Stimulated activated CD8-positive, alpha-beta memory T cell treated with anti-CD3 and anti-CD28 coated beads, Interleukin-2, amount 100 ng/mL, for 48 hours (primary cell): ENCODE results near the gene ATOSA.

ENCODE experiments used
- DNase-seq, 2 donors: peaks; one replicate each; pipeline ENCODE4 v3.0.0-alpha.2; 2020; ENCODE audit warnings: low read depth in 2 of 2

Gene ATOSA, protein sequence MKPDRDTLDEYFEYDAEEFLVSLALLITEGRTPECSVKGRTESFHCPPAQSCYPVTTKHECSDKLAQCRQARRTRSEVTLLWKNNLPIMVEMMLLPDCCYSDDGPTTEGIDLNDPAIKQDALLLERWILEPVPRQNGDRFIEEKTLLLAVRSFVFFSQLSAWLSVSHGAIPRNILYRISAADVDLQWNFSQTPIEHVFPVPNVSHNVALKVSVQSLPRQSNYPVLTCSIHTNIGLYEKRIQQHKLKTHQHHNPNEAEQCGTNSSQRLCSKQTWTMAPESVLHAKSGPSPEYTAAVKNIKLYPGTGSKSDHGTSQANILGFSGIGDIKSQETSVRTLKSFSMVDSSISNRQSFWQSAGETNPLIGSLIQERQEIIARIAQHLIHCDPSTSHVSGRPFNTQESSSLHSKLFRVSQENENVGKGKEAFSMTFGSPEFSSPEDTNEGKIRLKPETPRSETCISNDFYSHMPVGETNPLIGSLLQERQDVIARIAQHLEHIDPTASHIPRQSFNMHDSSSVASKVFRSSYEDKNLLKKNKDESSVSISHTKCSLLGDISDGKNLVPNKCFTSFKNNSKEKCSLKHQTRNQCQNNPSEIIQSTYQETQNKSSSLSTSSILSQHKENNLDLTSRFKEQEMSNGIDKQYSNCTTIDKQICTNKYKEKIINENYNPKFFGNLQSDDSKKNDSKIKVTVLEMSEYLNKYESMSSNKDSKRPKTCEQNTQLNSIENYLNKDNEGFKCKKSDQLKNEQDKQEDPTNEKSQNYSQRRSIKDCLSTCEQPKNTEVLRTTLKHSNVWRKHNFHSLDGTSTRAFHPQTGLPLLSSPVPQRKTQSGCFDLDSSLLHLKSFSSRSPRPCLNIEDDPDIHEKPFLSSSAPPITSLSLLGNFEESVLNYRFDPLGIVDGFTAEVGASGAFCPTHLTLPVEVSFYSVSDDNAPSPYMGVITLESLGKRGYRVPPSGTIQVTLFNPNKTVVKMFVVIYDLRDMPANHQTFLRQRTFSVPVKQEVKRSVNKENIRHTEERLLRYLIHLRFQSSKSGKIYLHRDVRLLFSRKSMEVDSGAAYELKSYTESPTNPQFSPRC

DNA sequence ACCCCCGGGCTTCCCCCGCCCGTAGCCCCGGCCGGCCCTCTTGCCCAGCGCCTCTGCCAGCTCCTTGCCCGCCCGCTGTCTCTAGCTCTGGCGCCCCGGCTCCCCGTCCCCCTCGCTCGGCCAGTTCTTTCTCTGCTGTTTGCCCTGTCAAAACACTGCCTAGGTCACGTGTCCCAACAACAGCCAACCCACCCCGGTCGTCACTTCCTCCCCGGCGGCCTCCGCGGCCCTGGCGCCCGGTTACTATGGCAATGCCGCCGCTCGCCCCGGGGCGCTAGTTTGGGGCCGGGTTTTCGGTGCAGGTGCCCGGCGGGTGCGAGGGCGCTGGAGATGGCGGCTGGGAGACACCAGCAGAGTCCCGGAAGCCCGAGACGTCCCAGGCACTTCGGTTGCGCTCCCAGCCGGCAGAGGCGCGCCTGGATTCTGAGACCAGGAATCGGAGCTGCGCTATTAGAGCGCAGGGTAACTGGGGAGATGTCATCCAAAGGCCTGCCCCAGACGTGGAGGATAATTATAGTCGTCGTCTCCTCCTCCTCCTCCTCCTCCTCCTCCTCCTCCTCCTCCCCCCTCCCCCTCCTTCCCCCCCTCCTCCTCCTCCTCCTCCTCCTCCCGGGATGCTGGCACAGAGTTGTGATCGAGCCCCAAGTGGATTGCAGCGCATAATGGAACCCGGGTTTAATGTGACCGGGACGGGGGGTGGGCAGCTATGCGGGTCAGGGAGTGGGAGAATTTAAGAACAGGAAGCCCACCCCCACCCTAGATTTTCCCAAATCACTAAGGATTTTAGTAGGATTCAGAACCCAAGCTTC, at the start of gene ATOSA:
Gene ATOSA (minus strand): TSS at position 157 of the 809 bp plus-strand sequence. CDS start 1,367 bp downstream, outside the sequence.
- peak; percentile 82 to 83 for DNase-seq

DNA sequence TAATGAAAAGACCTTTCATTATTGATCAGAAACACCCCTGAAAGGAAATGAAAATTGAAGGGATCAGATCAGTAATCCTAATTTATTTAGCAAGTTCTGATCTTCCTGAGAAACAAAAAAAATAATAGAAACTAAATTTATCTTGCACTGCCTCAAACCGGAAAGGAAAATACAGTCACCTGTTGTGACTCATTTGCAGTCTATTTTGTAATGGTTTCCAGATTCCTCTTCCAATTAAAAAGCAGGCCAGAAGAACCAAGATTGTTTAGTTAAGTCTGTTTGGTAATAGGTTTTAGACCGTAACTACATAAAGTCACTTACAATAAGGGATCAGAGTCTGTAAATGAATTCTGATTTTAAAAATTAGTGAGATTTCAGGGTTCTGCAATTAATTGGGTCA, 49.7 kb upstream of the ATOSA start:
- no peak for DNase-seq

DNA sequence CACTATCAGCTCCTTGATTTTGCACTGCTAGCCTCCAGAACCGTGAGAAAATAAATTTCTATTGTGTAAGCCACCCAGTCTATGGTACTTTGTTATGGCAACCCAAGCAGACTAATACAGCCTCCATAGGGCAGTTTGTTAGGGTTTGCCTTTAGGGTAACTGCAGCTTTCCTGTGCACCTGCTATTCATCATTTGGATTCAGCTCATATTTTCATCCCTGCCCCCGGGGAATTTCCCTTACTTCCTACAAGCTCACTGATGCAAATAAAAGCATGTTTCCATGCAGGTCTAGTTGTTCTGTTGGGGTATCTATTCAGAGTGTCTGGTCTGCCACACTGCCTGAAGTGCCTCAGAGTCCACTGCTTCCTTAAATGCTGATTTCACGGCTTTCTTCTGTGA, 48.6 kb upstream of the ATOSA start:
- DNase-seq = no peak

DNA sequence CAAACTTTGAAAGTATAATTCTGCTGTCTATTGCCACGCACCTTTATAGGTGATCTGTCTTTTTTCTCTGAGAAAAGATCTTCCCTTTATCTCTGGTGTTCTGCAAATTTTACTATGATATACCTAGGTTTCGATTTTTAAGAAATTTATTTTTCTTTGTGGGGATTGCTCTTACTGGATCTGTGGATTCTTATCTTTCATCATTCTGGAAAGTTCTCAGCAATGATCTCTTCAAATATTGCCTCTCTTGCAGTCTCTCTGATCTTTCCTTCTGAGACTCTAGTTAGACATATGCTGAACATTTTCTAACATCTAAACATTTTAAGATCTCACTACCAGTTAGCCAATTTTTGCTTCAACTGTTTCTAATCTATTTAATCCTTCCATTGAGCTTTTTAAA, 47.0 kb upstream of the ATOSA start:
- no peak for DNase-seq

DNA sequence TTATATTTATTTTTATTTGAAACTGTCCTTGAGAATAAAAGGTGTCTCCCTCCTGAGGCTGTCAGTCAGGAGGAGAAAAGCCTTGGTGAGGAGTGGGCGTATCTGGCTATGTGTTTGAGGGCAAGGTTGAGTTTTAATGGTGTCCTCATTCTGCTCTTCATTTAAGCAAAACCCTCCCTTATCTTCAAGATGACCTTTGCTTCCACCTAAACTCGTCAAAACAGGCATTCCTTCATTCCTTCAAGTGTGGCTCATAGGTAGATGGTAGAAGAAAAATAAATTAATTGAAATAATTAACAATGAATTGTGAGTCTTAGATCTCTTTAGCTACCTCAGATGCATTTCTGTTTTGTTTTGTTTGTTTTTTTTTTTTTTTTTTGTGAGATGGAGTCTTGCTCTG, 39.4 kb upstream of the ATOSA start:
- DNase-seq = no peak

DNA sequence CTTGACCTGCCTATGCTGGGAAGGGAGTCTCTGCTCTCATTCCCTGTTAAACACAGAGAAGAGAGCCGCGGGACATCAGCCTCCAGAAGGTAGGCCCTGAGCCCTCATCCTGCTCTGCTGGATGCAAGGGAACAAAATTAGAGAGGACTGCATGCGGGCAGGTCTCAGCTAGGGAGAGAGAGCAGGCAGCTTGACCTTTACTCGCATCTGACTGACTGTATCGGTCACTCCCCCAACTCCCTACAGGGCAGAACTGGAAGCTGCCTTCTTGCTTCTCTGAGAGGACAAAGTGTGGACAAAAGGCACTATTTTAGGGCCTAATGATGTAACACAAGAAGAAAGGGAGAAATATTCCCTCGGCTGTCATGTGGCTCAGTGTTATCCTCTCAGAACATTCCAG, 38.7 kb upstream of the ATOSA start:
- DNase-seq = no peak

DNA sequence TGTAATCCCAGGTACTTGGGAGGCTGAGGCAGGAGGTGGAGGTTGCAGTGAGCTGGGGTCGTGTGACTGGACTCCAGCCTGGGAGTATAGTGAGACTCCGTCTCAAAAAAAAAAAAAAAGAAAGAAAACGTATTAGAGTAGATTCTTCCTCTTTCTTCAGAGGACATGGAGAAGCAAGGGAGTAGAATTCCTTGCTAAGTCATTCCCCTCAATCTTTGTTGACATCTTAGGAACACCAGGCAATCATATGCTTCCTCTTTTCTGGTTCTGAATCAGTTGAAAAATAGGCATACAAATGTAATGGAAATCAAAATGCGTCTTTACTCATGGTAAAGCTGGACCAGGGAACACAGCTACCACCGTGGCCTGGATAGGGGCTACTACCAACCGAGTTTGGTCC, 38.3 kb upstream of the ATOSA start:
- no peak for DNase-seq

DNA sequence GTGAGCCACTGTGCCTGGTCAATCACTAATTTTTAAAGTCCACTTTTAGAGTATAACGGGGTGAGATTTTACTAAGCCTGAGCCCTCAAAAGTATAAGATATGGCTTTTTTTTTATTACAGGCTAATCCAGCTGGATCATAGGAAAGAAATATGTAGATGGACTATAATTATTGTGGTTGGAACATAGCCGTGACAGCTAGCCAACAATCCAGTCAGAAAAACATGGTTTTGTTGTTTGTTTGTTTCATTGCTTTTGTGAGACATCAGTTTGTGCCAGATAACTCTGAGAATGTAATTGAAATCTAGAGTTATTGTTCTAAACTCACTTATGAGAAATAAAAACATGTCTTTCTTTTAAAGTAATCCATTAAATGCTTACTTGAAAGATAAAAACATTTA, 37.3 kb upstream of the ATOSA start:
- DNase-seq = no peak

DNA sequence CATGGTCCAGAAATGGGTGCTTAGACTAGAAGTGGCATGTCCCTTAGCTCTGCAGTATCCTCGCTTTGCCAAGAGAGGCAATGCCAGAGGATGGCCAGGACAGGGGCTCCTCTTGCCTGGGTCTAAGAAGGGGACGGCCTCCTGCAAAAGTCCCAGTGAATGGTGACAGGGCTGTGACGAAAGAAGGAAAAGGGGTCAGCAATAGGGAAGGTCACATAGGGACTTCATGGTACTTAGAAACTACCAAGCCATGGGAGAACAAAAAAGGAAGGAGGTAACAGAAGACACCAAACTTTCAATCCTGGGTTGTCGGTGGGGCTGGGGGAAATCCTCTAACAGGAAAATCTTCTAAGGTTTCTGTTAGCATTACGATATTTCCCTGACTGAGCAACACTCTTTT, 36.2 kb upstream of the ATOSA start:
- DNase-seq = no peak

DNA sequence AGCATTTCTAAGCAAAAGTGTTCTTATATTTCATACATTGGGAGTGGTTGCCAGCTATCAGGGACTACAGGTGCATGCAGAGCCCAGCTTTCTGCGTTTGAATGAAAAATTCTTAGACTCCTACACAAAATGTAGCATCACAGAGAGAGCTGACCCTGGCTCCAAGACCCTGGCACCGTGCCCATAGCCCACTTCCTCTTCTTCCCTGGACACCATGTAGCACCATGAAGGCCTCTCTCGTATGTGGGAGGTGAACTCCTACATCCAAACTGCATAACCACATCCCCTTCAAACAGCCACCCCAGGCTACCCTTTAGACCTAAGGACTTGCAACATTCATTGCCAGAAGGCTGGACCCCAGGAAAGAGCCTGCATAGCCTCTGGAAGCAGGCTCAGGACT, 35.8 kb upstream of the ATOSA start:
- no peak for DNase-seq

DNA sequence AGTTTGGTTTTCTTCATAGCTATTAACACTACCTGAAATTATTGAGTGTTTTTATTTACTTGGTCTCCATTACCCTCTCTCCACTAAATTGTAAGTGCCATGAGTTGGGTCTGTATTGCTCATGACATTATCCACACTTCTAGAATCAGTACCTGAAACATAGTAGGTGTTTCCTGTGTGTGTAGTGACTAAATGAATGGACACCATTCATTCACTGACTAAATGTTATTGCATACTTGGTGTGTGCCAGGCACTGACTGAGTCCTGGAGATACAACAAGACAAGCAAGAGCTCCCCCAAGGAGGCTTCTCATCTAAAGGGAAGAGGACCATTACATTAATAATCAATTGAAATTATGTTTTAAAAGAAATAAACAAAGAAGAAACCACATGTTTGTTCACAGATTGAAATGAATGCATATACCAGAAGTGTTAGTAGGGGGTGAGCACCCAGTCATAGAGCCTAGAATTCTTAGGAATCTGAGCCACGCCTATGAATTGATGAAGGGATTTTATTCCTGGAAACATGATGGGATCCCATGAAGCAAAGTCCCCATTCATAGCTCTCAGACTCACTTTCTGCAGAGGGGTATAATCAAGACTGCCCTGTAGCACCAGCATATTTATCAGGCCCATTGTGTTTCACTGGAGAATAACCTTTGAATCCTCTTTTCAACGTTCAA, 31.7 kb upstream of the ATOSA start:
- DNase-seq = no peak

DNA sequence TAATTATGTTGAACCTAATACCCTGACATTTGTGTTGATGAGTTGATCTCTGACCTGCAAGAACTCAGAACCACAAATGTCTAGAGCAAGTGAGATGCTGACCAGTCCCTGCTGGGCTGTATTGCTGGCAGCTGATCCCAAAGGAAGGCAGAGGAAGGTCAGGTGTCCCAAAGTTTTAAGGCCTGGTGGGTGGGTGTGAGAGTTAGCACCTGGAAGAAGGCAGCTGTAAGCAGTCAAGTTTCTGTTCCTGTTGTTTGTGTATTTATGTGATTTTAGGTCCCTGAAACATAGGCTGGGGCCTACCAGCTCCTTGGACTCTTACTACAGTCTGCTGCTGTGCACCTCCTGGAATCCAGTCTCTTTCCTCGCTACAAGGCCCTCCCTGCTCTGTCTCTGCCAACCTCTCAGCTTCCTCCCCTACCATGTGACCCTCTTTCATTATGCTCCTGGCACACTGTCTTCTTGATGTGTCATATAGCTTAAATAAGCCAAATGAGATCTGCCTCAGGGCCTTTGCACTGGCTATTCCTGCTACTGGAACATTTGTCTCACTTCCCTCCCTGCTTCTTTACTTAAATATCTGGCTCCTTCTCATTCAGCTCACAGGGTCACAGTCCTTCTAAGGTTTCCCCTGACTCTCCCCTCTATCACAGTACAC, 31.0 kb upstream of the ATOSA start:
- no peak for DNase-seq

DNA sequence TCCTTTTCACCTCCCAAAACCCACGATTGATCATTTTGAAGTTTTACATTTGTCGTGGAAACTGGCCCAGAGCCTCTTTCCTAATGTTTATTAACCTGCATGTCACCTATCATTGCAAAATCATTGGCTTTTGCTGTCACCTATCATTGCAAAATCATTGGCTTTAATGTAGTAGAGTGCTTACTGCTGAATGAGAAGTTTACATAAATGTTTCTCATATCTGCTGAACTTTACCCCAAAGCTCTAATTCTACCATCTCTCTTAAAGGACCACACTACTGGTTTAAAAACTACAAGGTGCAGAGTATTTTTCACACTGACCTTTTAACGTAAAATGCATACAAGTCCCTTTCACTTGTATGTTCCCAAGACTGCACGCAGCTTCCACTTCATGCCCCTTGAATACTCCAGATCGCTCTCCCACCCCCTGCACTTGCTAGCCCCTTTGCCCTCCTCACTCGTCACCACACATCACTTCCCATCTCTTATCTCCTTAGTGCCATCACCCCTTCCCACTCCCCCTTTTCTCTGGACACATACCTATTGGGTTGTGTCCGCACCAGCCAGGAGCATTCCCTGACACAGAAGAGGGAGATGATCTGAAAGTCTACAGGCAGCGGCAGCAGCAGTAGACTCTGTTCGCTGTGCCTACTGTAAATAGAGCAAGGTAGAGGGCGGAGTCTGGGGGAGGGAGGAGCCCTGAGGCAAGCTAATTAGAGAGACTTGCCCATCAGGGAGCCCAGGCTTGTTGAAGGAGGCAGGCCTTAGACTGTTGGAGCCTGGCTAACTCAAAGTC, 30.2 kb upstream of the ATOSA start:
- no peak for DNase-seq

DNA sequence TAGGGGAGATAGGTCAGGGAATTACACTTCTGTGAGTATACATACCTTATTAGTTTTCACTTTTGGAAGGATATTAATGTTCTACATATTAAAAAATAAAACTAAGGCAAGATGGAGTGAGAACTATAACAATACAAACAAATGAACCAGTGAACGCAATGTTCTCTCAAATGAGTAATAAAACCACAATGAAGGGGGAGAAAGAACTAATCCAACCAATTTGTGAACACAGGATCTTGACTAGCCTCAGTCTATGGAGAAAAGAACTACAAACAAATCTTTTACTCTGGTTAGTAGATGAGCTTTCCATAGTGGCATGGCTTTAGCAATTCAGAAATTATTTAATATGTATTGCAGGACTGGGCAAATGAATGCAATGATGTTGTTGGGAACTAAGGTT, 26.9 kb upstream of the ATOSA start:
- no peak for DNase-seq

DNA sequence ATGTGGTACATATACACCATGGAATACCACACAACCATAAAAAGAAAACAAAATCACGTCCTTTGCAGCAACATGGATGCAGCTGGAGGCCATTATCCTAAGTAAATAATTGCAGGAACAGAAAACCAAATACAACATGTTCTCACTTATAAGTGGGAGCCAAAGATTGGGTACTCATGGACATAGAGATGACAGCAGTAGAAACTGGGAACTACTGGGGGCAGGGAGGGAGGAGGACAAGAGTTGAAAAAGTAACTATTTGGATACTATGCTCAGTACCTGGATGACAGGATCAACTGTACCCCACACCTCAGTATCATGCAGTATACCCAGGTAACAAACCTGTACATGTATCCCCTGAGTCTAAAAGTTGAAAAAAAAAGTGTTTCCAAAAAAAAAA, 23.2 kb upstream of the ATOSA start:
- DNase-seq = no peak

DNA sequence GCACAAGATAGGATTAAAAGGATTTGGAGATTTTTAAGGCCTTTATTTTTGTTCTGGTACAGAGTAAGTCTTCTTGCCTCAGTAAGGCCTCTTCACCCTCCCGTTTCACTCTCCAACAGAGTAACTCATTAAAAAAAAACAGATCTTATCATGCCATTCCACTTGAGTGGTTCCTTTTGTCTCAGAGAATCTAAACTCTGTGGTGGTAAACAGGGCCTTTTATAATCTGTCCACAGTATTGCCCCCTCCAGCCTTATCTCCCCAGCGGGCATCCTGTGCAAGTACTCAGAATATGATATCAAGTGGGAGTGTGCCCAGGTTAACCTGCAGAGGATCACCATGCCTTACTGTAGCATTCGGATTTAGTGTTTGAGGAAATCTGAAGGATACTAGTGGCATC, 20.3 kb upstream of the ATOSA start:
- DNase-seq = no peak

DNA sequence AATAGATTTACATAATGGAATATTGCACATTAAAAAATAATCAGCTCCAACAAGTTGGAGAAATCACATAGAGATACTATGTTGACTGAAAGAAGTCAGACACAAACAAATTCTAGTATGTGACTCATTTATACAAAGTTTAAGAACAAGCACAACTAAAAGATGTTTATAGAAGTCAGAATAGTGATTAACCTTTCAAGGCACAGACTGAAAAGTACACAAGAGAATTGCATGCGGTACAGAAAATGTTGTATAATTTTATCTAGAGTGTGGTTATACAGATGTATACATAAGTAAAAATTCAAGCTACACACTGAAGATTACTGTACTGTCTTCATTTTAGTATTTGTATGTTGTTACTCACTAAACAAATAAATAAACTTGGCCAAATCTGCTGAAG, 19.3 kb upstream of the ATOSA start:
- DNase-seq = no peak

DNA sequence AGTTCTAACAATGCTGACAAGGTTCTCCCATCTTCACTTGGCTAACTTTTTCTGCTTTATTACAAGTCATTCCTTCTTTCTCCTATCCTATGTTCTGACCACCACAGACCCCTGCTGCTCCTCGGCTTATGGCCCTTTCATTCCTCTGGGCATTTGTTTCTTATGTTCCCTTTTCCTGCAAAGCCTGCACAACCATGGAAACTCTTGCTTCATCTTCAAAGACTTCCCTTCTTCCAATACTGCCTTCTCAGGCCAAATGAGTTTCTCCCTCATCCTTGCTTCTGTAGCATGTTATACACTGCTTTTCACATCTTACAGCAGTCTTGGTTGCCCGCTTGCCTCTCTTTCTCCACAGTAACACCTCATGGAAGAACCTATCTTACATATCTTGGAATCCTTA, 17.9 kb upstream of the ATOSA start:
- DNase-seq = no peak

DNA sequence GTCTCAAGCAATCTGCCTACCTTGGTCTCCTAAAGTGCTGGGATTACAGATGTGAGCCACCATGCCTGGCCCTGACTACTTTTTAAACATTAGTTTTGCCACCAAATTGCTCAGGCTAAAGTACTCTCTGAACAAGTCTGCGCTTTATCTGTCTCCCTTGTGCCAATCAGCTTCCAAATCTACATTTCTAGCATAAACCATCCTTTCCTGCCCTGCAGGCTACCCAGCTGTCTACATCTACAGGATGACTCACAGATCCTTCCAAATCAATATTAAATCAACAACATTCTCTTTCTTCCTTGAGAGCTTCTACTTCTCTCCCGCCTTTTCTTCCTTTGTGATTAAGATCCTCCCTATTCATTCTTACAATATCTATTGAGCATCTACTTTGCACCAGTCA, 16.0 kb upstream of the ATOSA start:
- no peak for DNase-seq

DNA sequence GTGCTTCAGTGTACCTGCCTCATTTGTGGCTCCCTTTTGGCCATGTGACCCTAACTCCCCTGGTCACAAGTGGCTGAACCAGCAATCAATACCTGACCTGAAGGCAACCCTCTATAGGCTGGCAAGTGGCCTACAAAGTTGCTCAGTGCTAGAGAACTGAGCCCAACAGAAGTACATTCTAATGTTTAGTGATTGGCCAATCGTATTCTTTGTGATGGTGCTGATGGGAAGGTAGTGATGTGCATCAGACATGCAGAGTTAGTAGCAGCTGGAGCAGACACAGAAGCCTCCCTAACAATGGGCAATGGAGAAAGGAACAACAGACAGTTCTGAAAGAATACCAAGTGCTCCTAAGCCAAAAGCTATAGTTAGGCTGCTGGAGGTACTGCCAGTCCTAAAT, 10.4 kb upstream of the ATOSA start:
- DNase-seq = no peak
